NCI-H128 (cell line): ENCODE data around the gene TTC27.
"Not testable (repeated sequence)": the region's sequence is repeated elsewhere in the genome, so short reads cannot be mapped to it uniquely, and the experiment has no call there.

ENCODE experiments used
- DNase-seq: peaks from one replicate; lab custom pipeline; 2025; ENCODE audit not compliant: unreplicated experiment; lab: John Stamatoyannopoulos, UW

The TTC27 gene

DNA sequence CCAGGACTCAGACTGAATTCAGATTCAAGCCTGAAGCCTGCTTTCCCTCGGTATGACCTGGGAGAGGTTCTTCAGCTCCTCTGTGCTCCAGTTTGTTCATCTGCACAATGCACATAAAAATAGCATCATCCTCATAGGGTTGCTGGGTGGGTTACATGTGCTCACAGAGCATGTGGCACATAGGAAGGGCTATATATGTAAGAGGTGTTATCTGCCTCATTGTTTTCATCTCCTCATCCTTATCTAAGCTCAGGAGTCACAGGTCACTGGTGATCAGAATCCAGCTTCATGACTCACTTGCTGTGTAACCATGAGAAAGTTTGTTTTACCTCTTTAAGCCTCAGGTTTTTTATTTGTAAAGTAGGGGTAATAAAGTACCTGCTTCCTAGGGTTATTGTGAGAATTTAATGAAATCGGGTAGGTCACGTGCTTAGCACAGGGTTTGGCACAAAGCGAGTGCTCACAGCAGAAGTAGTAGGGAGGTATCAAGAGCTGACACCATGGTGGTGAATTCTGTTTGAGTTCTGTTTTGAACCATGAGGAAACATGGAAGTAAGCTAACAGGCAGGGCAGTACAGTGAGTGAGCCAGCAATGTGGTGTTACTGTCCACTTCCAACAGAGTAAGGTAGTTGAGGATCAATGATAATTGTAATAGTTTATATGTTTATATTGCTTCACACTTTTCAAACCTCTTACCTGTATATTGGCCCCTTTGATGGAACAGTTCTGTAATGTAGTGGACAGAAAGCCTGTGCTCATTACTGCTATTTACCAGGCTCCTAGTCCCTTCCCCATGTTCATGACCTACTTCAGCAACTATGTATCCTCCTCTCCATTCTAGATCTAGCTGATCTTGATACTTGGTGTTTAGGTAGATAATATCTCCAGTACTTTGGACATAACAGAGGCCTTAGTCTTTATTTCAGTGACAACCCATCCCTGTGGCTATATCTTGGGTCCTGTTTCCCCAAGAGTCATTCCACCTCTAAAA lies 177.6 kb downstream of the TTC27 start:
- no peak for DNase-seq

DNA sequence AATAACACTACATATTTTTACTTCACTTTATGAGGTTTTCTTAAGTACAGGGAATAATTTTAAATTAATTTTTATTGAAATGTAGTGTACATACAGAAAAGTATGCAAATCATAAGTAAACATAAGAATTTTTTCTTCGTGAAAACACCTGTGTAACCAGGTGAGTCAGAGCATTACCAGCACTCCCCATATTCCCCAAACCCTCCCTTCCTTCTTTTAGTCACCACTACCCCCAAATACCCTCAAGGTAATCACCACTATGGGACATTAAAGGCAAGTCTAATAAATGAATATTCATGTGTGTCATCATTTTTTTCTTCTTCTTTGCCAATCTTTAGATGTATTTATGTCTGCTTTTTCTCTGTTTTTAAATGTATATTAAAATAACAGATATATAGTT lies 179.0 kb downstream of the TTC27 start:
- no peak for DNase-seq

DNA sequence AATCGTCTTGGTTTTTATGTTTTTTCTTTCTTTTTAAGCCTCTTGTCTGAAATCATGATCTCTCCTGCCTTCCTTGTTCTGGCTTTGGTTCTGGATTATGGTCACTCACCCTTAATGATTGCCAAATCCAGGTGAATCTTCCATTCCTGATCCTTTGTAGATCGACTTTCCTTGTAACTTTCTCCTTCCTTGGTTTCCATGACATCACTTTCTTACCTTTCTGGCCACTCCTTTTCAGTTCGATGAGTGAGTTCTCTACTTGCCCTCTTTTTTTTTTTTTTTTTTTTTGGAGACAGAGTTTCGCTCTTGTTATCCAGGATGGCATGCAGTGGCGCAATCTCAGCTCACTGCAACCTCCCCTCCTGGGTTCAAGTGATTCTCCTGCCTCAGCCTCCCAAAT lies 179.8 kb downstream of the TTC27 start:
- DNase-seq = no peak

- no peak for DNase-seq
These were observed 183.2 kb downstream of the TTC27 start for GRCh38 chr2:32810909-32811495.

- no peak for DNase-seq
These were observed 183.8 kb downstream of the TTC27 start for GRCh38 chr2:32811696-32812095.

GRCh38 chr2:32812316-32812715 lies 184.5 kb downstream of the TTC27 start:
- DNase-seq = no peak

DNA sequence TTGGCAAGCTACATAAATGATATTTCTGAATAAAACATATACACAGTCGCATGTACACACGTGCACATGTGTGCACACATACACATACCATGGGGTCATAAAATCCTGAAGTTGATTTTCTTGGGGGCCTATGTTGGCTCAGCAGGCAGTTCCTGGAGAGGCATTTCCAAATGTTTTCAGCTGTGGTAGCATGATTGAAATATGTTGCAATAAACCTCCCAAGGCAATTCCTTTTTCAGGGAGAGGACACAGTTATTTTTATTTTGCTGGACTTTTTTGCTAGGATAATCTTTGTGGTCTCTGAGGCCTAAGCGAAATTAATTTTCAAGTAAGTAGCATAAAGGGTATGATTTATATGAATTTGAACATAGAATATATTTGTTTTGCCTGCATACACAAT lies 192.2 kb downstream of the TTC27 start:
- no peak for DNase-seq

- DNase-seq = no peak
These were observed 192.9 kb downstream of the TTC27 start for GRCh38 chr2:32820701-32821100.

- no peak for DNase-seq
These were observed 196.4 kb downstream of the TTC27 start for GRCh38 chr2:32824070-32824809.

GRCh38 chr2:32825291-32825712 lies 197.5 kb downstream of the TTC27 start:
- DNase-seq = no peak

- no peak for DNase-seq
These were observed 202.3 kb downstream of the TTC27 start for GRCh38 chr2:32830196-32830595.

DNA sequence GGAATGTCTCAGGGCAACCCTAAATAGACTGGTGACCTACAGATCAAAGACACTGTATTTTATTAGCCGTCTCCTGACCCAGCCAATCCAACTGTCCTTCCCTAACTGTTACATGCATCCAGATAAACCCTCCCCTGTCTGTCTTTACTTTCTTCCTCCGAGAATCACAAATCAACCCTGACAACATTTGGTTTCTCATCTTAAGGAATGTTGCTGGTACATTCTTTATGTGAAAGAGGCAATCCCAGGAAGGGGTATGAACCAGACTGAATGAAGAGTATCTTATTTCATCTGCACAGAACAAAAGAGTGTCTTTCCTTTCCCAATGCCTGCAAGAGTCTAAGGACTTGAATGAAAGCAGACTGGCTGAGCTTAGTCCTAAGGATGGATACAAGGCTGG lies 205.0 kb downstream of the TTC27 start:
- DNase-seq = no peak

DNA sequence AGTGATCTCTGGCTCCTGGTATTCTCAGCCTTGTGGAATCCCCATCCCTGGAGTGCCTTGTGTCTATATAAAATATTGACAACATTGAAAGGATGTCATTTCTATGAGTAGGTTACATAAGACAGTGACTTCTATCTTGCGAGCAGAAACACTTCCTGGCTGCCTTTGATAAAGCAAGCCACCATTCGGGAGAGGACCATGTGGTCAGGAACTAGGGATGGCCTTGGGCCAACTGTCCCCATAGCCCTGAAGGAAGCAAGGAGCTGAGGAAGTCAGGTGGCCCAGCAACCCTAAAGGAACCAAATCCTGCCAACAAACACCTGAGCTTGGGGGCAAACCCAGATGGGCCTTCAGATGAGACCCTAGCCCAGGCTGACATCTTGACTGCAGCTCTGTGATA lies 205.9 kb downstream of the TTC27 start:
- no peak for DNase-seq

- no peak for DNase-seq
These were observed 207.3 kb downstream of the TTC27 start for GRCh38 chr2:32835148-32835547.

- DNase-seq = no peak
These were observed 209.1 kb downstream of the TTC27 start for GRCh38 chr2:32836933-32837332.

DNA sequence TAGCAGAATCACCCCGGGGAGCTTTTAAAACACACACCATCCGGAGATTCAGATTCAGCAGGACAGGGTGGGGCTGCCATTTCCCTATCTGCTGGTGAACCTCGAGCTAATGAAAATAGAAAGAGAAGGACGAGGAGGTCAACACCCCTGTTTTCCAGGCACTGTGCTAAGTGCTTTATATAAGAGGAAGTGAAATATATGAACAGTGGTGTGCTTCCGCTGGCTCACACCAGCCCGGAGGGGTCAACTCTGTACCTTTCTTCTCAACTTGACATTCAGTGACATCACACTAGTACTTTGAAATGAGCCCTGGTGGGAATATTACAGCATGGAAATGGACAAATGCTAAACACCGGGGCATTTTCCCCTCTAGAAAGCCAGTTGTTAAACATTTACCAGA lies 210.6 kb downstream of the TTC27 start:
- no peak for DNase-seq

DNA sequence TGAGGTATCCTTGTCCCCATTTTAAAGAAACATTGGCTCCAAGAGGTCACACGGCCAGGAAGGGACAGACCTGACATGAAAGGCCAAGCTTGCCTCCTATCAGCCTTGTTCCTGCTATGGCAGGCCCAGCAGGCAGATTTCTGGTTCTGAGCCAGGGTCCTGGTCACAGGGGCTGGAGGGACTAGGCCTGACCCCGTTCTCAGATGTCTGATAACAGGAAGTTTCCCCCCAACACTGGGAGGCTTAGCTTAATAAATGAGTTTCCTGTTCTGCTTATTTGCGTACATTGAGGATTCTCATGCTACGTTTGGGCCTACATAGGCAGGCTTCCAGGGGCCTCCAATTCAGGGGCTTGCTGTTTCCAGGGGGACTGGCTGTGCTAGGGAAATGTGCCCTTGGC lies 211.1 kb downstream of the TTC27 start:
- DNase-seq = no peak

GRCh38 chr2:32841931-32842898 lies 214.4 kb downstream of the TTC27 start:
- no peak for DNase-seq

DNA sequence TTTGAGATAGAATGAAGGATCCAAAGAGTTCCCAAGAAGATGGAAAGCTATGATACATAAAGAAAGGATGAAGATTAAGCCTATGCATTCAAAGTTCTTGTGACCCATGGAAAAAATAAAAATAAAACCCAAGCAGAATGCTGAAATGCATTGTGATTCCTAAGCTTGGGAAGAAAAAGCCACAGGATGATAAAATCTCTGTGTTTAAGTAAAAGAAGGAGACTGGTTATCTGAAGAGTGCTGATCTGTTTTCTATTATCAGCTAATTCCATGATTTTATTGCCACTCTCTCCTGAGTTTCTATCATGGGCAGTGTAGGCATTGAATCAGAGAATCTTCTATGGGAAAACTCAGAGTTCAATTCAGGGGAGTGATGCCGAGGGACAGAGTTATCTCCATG lies 215.8 kb downstream of the TTC27 start:
- DNase-seq = no peak

GRCh38 chr2:32844253-32844652 lies 216.4 kb downstream of the TTC27 start:
- no peak for DNase-seq

DNA sequence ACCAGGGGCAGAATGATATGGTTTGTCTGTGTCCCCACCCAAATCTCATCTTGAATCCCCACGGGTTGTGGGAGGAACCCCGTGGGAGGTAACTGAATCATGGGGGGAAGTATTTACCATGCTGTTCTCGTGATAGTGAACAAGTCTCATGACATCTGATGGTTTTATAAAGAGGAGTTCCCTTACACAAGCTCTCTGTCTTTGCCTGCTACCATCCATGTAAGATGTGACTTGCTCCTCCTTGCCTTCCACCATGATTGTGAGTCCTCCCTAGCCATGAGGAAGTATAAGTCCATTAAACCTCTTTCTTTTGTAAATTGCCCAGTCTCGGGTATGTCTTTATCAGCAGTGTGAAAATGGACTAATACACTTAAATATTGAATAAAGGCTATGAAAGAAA lies 218.4 kb downstream of the TTC27 start:
- not testable (repeated sequence) for DNase-seq
